GM18861 (cell line): ENCODE measurements around the gene OPCML.

Experiments used
- ATAC-seq: cut with Tn5 transposase; IDR thresholded peaks from one replicate; pipeline ENCODE4 v1.9.1; 2021; ENCODE audit not compliant: unreplicated experiment

Gene OPCML

DNA sequence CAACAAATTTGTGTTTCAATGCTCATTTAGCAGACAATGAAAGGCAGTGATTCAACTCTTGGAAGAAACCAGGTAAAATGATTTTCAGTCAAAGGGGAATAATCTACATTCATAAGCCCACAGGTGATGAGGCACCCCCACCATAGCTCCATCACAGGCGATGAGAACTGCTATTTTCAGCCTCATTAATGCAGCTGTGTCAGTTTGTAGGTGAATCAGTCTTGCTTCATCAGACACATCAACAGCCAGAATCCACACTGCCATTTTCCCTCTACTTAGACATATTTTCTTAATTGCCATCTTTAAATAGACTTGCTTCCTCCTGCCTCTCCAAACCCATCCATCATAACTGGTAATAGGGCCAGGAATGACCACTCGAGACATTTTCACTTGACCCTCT is 701.0 kb downstream of the OPCML start:
- no peak for ATAC-seq

- ATAC-seq = no peak
Measured at GRCh38 chr11:132824642-132825041, 707.7 kb downstream of the OPCML start.

DNA sequence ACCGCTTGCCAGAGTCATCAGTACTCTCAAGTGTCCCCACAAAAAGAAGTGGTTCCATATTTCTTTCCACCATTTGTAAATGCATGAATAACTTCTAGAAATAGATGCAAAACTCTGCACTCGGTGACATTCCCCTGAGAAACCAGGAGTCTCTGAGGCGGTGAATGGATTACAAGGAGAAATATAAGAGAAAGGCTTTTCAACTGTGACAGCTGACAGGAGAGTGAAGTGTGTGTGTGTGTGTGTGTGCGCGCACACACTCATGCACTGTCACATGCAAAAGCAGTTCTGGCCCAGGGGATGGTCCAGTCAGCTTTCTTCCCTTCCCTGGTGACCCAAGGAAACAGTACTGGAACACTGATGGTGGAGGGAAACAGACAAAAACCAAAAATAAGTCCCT is 710.0 kb downstream of the OPCML start:
- ATAC-seq = no peak

DNA sequence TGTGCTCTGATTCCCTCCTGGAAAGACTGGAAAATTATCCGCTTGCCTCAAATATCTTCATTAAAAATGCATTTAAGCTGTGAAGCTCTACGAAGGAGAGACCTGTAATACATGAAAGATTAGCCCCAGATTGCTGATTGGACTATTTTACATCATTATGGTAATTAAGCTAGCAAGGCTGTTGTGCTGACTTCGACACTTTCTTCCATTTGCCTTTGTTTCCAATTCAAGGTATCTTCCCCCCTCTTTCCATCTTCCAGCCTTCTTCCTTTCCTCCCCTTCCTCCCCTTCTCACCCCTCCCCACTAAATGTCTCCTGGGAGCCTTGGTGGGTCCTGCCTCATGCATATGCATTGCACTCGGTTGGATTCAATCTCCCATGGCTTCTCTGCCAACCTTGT is 710.8 kb downstream of the OPCML start:
- ATAC-seq = no peak

- no peak for ATAC-seq
Measured at GRCh38 chr11:132821014-132821413, 711.3 kb downstream of the OPCML start.

DNA sequence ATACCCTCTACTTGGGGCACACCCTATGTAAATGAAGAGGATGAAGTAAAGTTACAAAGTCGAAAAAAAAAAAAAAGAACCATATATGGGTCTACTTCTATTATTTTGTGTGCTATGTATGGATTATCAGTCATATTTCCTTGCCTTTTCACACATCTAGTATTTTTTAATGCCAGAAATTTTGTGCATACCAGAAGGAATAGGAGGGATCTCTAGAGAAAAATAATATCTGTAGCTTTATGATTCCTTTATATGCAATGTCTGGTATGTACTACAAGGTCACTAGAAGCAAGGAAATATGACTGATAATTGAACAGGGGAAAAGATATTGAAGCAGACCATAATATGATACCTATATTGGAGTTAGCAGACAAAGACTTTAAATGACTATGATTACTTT is 713.4 kb downstream of the OPCML start:
- ATAC-seq = no peak

DNA sequence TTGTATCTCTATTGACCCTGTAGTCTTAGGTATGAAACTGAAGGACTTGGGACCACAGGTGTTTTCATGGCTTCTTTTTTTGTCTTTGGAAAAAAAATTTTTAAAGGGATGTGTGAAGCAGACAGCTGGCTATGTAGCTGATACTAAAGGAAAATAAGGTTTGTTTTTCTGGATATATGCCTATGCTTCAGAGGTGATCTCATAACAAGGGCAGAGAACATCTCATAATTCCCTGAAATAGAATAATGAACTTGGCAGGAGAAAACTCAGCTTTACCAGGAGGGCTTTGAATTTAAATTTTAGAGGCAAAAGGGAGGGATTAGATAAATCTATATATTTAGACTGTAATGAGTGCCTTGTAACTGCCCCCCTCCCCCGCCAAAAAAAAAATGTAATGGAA is 714.9 kb downstream of the OPCML start:
- no peak for ATAC-seq

GRCh38 chr11:132814410-132814809 is 717.9 kb downstream of the OPCML start:
- ATAC-seq = no peak

DNA sequence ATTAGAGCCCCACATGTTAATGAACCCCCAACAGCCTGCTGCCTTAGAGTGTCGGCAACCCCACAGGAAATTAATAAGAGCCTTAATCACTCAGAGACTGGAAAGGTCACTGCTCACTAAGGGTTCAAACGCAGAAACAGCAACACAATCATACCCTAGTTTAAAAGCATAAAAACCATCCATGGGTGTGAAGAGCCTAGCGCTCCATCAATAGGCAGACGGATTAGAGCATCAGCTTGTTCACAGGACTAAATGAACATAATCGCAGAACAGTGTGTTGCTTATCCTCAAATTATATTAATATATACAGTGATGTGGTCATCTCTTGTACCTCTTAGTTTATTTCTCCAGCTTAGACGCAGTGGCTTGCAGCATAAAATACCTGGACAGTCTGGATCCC is 720.7 kb downstream of the OPCML start:
- ATAC-seq = no peak

- no peak for ATAC-seq
Measured at GRCh38 chr11:132809070-132809469, 723.2 kb downstream of the OPCML start.

GRCh38 chr11:132804258-132804657 is 728.0 kb downstream of the OPCML start:
- ATAC-seq = no peak

DNA sequence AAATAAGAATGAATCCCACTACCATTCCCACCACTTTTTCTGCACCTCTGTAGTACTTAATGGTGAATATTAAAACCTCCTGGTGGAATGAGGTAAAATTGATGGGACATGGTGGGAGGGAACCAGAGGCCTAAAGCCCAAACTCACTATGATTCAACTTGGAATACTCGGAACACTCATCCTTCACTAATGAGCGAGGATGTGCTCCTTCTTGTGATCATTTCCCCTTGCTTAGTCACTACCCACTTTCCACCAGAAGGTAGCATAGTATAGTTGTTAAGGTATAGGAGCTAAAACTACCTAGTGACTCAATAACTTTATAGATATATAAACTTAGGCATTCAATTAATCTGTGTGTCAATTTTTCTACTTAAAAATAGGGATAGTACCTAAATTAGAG is 728.9 kb downstream of the OPCML start:
- ATAC-seq = no peak

- no peak for ATAC-seq
Measured at GRCh38 chr11:132802947-132803346, 729.4 kb downstream of the OPCML start.

GRCh38 chr11:132793831-132794230 is 738.5 kb downstream of the OPCML start:
- ATAC-seq = no peak

GRCh38 chr11:132792341-132793140 is 739.8 kb downstream of the OPCML start:
- no peak for ATAC-seq

GRCh38 chr11:132790971-132791370 is 741.3 kb downstream of the OPCML start:
- no peak for ATAC-seq

GRCh38 chr11:132790466-132790865 is 741.8 kb downstream of the OPCML start:
- no peak for ATAC-seq

DNA sequence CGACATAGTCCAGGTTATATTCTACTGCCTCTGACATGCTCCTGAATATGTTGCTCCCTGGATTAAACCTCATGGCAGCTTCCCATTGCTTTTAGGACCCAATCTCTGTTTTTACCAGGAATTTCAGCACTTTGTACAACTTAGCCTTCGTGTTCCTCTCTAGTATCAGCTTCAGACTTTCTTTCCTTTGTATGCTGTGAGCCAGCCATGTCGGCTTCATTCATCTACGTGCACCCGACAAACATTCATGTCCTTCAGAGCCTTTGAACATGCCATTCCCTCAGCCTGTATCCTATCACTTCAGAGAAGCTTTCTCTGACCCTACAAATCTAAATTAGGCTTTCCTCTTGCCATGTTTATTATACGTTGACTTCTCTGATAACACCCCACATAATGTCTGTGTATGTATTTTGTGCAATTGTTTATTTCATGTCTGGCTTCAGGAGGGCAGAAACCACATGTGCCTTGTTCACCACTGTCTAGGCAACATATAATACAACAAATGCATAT is 743.4 kb downstream of the OPCML start:
- no peak for ATAC-seq

- no peak for ATAC-seq
Measured at GRCh38 chr11:132785878-132786277, 746.4 kb downstream of the OPCML start.

- no peak for ATAC-seq
Measured at GRCh38 chr11:132784441-132784840, 747.9 kb downstream of the OPCML start.

DNA sequence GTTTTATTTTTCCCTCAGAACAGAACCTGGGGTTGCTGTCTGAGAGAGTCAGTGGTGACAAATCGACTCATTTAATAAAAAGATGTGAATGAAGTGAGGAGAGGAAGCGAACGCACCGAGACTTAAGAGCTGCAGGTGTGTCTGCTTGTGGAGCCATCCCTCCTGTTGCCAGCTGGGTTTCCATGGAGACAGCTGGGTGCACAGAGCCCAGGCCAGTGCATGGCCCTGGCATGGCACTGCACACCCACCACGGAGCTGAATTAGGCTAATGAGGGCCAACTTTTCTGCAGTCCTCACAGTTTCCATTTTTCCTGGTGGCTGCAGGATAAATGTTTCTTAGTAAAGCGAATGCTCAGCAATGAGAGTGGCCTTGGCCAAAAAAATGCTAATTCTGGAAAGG is 750.2 kb downstream of the OPCML start:
- ATAC-seq = no peak

DNA sequence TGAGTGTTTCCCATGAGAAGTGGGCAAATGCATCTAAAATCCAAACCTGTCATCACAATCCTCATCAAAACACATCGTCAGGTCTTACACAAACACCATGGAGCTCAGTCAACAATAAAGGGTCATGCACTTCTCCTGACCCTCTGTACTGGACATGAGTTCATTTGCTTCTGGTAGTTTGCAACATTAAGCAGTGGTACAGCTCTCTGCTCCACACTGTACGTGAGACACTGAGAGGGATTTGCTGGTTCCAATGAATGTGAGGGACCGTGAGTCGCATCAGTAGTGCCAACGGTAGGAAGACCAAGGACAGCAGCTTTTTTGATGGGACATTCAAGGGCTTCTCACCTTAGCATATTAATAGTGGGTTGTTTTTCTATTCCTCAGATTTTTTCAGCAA is 752.3 kb downstream of the OPCML start:
- no peak for ATAC-seq

- ATAC-seq = no peak
Measured at GRCh38 chr11:132779497-132779896, 752.8 kb downstream of the OPCML start.
